Esophagus squamous epithelium (tissue), 4 donors: Measurements from ENCODE around the gene LRP1B.

Experiments
- CTCF ChIP-seq, 6 experiments: fragments of 450-650 bp in 4 of 6; fragments of 200-600 bp in 2 of 6; sonication (generic) in 2 of 6; IDR thresholded peaks; one replicate each; pipeline ENCODE4 v1.5.1; 2016 to 2019; ENCODE audit warnings: antibody characterized with exemption in 6 of 6, mild to moderate bottlenecking in 4 of 6, moderate library complexity in 4 of 6
- POLR2A ChIP-seq, 4 donors: fragments of 450-650 bp; IDR thresholded peaks; one replicate each; pipeline ENCODE4 v1.6.1; 2017; ENCODE audit warnings: antibody characterized with exemption in 4 of 4, mild to moderate bottlenecking in 4 of 4, moderate library complexity in 3 of 4

GRCh38 chr2:140362361-140362760 lies 1768.5 kb downstream of the LRP1B start:
- TF ChIP-seq CTCF (IDR thresholded peaks at IDR 0.05) (no peak), POLR2A (IDR thresholded peaks at IDR 0.05) (no peak)
